ENCODE data around the gene PACRG.

GRCh38 chr6:163288066-163288465 lies 560.3 kb downstream of the PACRG start:
- no peak for TF ChIP-seq POLR2A (IDR thresholded peaks at IDR 0.05)
- TF ChIP-seq CTCF (IDR thresholded peaks at IDR 0.05) = no peak
- TF ChIP-seq EP300 (IDR thresholded peaks at IDR 0.05) = no peak
